OCI-M2 (cell line): Measurements from ENCODE around the gene RETSAT.
"Not testable (repeated sequence)": the region's sequence is repeated elsewhere in the genome, so short reads cannot be mapped to it uniquely, and the experiment has no call there.

Source experiments
- DNase-seq: peaks from one replicate; lab custom pipeline; 2025; ENCODE audit not compliant: unreplicated experiment; lab: John Stamatoyannopoulos, UW

Gene RETSAT

DNA sequence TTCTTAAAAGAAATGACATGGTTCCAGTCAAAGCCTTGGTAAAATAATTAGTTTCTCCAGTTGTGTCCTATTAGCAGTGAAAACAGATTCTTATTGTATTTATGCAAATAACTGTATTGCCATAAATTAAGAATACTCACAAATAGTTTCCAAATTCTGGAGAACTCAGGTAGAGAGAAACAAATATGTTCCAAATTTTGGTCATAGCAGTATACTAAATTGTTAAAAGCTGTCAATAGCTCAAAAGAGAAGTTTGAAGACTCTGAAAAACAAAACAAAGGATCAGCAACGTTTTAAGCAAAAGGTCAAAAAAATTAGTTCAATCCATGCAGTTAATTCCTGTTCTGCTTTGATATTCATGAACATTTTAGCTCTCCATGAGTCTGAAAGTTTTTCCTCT, 25.7 kb upstream of the RETSAT start:
- no peak for DNase-seq

DNA sequence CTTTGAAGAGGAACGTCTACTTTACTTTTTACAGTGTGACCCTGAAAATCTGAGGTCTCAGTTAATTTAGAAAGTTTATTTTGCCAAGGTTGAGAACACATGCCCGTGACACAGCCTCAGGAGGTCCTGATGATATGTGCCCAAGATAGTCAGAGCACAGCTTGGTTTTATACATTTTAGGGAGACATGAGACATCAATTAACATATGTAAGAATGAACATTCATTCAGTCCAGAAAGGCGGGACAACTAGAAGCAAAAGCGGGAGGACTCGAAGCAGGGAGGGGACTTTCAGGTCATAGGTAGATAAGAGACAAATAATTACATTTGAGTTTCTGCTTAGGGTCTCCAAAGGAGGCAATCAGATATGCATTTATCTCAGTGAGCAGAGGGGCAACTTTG, 23.9 kb upstream of the RETSAT start:
- DNase-seq = no peak

DNA sequence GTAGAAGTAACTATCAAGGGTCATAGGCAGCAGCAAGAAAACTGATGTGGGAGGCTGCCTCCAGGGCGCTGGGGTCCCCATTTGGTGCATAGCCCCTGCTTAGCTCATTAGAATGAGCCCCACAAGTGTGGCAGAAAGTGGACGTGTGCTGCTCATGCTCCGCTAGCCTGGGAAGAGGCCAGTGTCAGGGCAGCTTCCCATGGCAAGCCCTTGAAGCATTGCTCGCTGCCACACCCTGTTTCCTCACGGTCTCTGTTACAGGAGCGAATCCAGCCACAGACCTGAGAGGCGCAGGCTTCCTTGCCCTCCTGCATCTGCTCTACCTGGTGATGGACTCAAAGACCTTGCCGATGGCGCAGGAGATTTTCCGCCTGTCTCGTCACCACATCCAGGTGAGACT, 22.8 kb upstream of the RETSAT start:
- no peak for DNase-seq

DNA sequence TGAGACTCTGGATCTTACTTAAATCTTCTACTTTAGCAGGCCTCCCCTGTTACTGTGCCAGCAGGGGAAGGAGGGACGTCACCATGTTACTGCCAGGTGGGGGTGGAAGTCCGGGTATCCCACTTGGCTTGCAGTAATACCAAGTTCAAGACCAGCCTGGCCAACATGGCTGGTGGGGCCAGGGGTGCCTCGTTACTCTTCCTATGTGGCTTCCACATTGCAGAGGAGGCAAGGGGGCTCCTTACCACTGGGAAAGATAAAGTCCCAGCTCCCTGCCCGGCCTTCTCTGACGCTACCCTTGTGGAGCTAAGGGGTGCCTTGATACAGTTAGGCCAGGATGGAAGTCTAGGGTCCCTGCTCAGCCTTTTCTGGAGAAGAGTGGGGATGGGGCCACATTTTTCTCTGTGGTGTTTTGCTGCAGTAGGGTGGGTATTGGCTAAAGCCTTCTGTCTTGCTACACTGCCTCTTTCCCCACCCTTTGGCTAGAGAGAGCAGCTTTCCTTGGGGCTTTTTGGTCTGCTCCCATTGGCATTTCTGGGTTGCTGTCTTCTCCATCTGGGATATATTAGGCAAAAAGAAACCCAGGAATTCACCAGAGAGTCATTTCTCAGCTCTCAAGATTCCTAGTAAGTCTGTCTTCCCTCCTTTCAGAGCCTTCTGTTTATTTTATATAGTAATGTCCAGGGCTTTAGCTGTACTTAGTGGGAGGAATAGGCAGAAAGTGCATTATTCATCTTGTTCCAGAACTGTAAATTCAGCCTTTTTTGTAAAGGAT, 22.1 kb upstream of the RETSAT start:
- DNase-seq = no peak

- no peak for DNase-seq
These were observed 16.7 kb upstream of the RETSAT start for GRCh38 chr2:85371045-85371444.

GRCh38 chr2:85369500-85369899, 15.2 kb upstream of the RETSAT start:
- DNase-seq = no peak

DNA sequence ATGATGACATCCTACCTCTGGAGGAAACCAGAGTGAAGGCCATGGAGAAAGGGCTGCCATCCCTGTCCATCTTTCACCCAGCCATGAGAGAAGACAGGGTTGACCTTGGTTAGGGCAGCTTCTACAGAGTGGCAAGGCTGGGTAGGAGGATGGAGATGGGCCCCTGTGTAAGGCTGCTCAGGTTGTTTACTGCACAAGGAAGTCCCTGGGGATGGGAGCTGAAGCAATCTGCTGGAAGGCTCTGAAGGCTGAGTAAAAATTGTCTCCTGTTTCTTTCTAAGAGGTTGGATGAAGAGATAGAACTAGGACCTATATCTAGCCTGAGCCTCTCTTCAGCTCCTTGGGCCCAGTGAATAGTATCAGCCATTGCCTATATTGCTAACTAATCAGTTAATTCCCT, 14.6 kb upstream of the RETSAT start:
- no peak for DNase-seq

DNA sequence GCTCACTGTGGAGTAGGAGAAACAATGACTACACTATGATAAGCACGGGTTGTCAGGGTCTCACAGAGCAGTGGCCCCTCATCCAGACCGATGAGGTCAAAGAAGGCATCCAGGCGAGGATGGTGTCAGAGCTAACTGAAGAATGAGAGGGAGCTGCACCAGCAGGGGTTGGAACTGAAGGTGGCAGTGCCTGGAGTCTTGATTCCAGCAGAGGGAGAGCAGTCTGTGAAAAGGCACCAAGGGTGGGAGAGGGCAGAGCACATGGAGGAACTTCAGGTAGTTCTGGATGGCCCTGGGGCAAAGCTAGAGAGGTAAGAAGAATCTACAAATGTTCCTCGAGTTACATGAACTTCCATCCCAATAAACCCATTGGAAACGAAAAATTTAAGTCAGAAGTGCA, 12.9 kb upstream of the RETSAT start:
- no peak for DNase-seq

DNA sequence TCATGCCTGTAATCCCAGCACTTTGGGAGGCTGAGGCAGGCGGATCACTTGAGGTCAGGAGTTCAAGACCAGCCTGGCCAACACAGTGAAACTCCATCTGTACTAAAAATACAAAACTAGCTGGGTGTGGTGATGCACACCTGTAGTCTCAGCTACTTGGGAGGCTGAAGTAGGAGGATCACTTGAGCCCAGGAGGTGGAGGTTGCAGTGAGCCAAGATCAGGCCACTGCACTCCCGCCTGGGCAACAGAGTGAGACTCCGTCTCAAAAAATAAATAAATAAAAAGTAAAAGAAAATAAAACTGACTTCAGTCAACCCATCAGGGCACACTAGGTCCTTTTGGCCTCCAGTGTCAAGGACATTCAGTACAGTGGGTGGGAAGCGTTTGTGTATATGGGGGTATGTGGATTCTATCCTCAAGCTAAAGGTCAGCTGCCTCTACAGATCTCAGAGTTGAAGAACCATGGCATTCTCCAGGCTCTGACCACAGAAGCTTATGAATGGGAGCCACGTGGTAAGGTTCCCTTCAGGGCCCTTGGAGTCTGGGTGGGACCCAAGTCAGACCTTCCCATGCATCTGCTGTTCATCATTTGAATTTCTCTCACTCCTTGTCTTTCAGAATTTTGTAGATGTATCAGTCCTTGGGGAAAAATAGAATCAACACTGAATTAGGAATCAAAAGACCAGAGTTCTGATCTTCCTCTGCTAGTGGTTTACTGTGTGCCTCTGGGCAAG, 8.5 kb upstream of the RETSAT start:
- not testable (repeated sequence) for DNase-seq

DNA sequence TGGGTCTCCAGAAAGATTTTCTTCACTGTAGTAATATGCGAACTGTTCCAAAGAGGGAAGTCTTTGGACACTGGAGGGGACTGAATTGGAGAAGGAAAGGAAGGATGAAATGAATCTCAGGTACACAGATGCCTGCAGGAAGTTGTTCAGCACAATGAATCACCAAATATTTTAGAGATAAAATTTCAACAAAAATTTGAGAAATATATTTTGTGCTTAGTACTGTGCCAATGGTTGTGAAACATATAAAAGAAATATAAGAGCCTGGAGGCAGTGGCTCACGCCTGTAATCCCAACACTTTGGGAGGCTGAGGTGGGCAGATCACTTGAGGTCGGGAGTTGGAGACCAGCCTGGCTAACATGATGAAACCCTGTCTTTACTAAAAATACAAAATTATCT, 3.4 kb upstream of the RETSAT start:
- DNase-seq = no peak

DNA sequence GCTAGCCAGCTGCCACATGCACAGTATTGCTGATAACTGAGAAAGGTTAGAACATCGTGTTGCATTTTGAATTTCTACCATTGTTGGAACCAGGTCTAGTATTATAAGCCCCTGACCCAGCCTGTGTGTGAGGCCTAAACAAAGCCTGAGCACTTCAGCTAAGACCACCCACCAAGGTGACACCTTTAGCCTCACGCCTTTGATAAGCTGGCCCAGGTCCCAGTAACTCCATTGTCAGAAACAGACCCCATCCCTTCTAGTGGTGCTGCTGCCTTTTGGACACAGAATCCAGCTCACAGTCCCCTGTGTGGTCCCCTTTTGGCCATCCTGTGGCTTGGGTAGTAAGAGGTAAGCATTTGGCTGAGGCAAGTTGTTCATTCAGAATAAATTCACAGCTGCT, 1.9 kb upstream of the RETSAT start:
- DNase-seq = no peak

- no peak for DNase-seq
These were observed 1.2 kb upstream of the RETSAT start for GRCh38 chr2:85355521-85355920.

DNA sequence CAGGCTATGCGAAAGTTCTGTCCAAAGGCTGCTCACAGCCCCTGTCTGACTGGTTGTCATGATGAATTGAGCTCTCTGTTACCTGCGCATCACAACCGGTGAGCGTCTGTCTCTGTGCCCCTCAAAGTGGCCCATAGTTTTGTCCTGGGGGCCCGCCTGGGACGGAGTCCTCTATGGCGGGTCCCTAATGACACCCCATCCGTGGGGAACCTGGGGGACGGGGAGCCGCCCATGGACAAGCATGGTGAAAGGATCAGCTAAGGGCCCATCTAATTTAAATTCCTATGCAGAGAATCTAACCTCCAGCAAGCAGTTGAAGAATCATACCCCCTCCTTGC, 714 bp upstream of the RETSAT start:
- DNase-seq = no peak

DNA sequence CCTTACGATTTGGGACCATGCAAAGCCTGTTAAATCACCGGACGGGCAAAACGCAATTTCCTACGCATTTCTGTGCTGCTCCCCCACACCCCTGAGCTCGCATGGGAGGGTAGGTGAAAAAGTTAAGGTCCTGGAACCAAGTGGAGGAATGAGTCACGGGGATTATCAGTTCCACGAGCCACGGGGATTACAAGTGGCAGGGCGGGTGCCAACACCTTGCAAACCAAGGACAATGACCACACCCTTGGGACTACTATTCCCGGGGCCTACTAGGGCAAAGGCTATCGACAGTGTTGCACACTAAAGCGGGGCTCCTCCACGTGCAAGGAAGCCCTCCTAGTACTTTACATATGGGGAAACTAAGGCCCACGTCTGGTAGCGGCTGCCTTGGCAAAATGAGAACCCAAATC, 447 bp downstream of the RETSAT start:
- DNase-seq = no peak

GRCh38 chr2:85347599-85347998, 6.7 kb downstream of the RETSAT start:
- DNase-seq = no peak

- no peak for DNase-seq
These were observed 9.9 kb downstream of the RETSAT start for GRCh38 chr2:85344356-85344954.

- not testable (repeated sequence) for DNase-seq
These were observed 11.0 kb downstream of the RETSAT start for GRCh38 chr2:85343207-85343895.

DNA sequence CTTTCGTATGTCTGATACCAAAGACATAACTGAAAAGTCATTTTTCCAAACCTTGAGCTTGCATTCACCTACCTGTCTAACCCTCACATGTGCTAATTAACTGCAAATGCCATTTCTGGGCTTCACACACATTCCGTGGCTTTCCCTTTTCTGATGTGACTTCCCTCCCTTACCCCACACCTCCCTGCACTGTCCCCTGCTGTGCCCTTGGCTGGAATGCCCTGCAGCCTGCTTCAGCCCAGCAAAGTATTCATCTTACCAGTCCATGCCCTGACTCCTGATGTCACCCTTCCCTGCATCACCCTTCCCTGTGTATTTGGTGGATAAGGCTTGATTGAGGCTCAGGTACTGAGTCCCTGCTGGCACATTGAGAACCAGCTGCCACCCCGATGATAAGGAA, 12.2 kb downstream of the RETSAT start:
- DNase-seq = no peak

- no peak for DNase-seq
These were observed 12.9 kb downstream of the RETSAT start for GRCh38 chr2:85341269-85342029.

DNA sequence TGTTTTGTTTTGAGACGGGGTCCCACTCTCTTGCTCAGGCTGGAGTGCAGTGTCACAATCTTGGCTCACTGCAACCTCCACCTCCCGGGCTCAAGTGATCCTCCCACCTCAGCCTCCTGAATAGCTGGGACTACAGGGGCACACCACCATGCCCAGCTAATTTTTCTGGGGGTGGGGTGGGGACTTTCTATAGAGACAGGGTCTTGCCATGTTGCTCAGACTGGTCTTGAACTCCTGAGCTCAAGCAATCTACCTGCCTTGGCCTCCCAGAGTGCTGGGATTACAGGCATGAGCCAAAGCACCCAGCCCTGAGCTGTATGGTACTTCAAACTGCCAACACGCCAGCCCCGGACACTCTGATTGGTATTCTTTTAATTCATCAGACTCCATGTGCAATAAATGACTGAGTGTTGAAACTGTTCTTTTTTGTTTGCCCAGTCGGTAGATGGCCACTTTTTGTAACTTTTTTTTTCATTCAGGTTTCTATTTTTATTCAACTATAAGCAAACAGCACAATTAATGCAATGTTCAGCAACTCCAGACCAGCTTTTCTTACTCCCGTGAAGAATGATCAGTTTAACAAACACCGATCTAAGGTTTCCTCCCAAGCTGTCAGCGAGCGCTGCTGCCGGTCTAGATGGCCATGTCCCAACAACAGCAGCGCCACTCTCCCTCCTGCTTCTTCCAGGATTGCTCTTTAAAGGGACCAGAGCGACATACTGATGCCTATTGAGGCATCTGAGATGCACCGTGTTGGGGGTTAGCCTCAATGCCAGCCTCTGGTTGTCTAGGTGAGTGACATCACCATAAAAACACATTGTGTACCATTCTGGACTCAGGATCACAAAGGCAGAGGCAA, 14.1 kb downstream of the RETSAT start:
- DNase-seq = no peak
